ENCODE data around the gene ZDHHC22.

Gene ZDHHC22

DNA sequence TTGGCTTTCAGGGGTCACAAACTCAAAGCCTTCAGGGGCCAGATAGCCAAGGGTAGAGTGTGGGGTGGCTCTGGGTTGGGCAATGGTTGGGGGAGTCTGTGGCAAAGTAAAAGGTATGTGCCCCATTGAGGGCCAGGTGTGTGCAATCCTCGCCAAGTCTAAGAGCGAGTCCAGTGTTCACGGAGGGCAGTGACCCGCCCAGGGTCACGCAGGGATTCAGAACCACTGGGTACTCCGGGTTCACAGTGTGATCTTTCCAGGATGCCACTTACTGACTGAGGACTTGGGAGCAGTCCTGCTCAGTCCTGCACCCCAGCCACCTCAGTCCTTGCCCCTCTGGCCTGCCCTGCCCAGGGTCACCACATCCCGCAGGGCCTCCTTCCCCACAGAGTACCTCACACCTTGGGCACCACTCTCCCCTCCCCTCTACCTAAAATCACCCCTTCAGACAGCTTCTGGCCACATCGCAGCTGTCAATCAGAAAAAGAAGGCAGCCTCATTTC, 15.7 kb downstream of the ZDHHC22 start:
- no peak for DNase-seq

DNA sequence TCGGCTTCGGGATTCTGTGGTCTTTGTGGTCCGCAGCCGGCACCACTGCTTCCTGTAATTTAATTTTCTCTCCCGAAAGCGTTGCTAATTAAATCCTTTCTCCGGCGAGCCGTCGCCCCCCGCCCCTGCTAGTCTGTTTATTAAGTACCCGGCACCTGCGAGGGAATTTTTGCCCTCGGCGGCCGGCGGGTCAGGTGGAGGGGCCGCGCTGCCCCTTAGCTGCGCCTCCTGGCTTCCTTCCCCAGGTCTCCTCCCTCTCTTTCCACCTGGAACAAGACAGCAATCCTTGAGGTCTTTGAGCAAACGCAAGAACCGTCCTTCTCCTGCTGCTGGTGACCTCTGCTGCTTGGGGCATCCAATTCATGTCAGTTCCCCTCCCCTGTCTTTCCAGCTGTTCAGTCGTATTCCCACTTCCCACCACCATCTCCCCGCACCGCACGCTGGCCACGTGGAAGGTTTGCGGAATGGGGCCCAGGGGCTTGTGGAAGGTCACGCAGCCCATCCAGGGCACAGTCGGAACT, 16.2 kb downstream of the ZDHHC22 start:
- DNase-seq: no peak

DNA sequence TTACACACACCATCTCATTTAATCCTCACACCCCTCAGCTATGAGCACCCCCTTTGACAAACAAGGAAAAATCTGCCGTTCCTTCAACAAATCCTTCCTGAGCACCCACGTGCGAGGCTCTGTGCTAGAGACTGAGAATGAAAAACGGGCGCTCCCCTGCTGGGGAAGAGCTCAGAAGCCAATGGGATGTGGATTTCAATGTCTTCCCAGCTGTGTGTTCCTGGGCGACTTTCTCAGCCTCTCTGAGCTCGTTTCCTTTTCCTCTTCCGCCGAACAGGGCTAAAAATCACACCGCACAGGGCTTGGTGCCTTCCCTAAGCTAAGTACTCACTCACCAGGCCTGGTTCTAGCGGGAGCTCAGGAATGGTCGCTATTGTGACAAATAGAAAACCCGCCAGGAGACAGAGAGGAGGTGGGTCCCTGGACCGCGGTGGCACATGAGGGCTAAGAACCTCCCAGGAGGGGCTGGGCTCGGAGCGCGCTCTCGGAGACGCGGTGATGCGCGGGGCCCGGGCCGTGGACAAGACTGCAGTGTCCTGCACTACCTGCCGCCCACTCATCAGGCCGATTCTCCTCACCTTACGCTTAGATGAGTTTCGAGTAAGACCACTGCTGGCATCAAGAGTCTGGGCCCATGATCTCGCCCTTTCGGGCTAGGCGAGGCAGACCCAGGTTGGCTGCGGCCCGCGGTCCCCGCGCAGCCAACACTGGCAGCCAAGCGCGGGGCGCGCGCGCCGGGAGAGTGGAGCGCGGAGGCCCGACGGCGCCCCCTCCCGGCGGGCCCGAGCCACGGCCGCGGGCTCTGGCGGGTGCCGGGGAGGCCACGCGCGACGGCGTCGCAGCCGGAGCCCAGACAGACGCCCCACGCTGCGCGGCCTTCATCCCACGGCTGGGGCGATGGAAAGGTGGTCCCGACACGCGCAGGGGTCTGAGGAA, 17.0 kb downstream of the ZDHHC22 start:
- DNase-seq: peak; percentile 58

GRCh38 chr14:77123381-77124325, 17.9 kb downstream of the ZDHHC22 start:
- DNase-seq: no peak

DNA sequence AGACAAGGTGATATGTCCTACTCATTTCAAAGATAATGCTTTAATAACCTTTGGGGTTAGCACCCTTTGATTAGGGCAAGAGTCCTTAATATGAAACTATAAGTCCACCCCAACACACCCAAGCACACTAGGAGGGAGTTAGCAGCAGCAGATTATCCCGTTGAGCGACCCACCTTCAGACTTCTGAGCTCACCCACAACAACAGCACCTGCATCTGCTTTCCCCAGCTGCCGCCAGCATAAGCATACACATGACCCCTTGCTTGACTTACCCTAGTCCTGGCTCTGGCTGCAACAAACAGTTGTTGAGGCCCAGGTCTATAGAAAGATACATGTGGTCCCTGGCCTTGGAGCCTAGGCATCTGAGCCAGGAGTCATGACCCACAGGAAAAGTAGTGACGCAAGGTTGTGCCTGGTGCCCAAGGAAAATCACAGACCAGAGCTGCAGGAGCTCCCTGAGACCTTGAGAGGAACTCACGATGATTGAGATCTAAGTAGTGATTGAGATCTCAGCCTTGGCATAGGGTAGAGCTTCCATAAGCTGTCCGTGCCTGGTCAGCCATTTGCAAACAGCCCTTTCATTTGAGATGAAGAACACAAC, 19.0 kb downstream of the ZDHHC22 start:
- DNase-seq: no peak

- peak; percentile 74 for DNase-seq
These were observed 20.5 kb downstream of the ZDHHC22 start for GRCh38 chr14:77120771-77121743.

- DNase-seq: no peak
These were observed 21.7 kb downstream of the ZDHHC22 start for GRCh38 chr14:77119851-77120250.

GRCh38 chr14:77116172-77116817, 25.3 kb downstream of the ZDHHC22 start:
- DNase-seq: no peak

DNA sequence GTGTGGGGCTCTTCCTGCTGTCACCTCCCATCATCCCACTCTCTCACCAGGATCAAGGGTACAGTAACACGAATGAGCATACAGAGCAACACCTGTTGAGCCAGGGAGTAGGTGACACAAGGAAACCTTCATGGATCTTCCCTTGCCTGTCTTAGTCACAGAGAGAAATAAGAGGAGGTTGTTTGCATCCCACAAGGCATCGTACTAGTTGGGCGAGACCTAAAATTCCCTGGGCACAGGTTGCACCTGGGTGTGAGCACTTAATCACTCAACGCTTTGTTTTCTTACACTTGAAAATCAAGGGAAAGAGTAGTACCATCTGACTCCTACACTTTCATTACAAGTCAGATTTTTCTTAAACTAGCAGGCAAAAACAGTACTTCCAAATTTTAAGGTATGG, 27.0 kb downstream of the ZDHHC22 start:
- DNase-seq: no peak

DNA sequence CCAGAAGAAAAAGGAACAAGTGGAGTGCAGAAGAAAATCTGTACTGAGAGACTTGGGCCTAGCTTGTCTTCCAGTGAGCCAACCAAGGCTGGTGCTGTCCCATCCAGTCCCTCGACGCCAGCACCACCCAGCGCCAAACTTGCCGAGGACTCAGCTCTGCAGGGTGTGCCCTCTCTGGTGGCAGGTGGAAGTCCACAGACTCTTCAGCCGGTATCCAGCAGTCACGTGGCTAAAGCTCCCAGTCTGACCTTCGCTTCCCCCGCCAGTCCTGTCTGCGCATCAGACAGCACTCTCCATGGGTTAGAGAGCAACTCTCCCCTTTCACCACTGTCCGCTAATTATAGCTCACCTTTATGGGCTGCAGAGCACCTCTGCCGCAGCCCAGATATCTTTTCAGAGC, 27.9 kb downstream of the ZDHHC22 start:
- no peak for DNase-seq

DNA sequence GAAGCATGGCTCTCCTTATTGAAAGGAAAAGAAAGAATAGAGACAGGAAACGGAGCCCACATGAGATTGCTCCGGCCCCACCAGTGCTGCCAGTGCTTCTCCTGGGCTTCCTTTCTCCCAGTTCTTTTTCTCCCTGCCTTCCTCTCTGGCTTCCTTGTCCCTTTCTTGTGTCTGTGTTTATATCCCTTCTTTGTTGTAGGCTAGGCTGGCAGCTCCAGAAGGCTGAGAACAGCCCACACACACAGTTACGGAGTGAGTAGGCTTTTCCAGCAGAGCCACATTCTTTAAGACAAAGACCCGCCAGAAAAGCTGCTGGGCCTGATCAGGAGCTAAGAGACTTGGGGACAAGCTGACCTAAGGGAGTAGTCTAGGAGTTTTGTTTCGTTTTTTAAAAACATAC, 30.6 kb downstream of the ZDHHC22 start:
- DNase-seq: no peak

- no peak for DNase-seq
These were observed 31.3 kb downstream of the ZDHHC22 start for GRCh38 chr14:77110286-77110685.

DNA sequence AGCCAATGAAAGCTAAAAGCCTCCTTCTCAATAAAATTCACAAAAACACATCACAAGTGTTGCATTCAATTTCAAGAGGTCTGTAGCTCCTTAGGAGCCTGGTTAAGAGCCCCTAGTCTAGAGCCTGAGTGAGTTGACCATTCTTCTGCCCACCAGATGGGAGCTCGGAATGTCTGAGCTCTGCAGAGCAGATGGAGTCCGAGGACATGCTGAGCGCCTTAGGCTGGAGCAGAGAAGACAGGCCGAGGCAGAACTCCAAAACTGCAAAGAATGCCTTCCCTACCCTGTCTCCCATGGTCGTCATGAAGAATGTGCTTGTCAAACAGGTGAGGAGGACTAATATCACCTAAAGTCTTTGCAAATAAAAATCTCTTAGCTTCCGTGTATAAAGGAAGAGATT, 31.9 kb downstream of the ZDHHC22 start:
- DNase-seq: no peak

- DNase-seq: no peak
These were observed 32.8 kb downstream of the ZDHHC22 start for GRCh38 chr14:77108753-77109152.

- DNase-seq: no peak
These were observed 34.4 kb downstream of the ZDHHC22 start for GRCh38 chr14:77107228-77107627.

DNA sequence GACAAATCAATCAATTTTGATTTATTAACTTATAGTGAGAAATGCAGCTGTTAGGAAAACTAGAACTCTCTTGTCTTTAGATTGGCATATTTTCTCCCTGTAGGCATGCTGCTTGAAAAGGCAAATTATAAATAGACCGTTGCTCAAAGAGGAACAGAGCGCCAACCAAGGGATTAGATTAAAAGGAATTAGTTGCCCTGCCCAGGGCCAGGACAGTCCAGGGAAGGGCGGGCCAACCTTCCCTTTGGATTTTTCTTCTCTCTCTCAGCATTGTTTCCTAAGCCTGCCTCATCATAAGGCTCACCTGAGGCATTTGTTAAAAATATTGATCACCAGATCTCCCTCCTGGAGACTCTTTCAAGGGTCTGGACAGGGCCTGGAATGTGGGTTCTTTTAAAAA, 34.9 kb downstream of the ZDHHC22 start:
- no peak for DNase-seq

DNA sequence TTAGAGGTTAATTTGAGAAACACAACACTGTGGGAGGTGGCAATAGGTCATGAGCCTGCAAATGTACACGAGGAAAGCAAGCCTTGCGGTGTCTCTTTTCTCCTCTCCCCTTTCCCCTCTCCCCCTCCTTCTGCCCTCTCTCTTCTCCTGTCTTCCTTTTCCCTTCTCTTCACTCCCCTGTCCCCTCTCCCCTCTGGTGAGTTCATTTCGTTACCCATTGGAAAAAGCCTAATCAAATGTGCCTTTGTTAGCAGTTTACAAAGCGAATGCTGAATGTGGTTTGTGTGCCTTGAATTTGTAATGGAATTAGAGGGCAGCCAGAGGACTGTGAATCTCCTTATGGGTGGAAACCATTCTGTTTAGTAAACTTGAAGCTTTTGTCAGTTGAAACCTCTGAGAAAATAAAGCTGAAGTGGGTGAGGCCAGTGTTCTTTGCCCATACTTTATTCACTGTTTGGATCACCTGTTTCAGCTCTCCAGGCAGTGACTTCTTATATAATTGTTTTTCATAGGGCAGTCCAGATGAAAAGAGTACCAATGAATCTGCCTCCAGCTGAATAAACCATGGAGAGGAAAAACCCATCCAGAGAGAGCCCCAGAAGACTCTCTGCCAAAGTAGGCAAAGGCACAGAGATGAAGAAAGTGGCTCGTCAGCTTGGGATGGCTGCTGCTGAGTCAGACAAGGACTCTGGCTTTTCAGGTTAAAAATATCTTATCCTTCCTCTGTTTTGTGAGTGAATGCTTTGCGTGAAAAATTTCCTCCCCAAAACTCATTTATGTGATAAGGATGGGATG, 36.2 kb downstream of the ZDHHC22 start:
- no peak for DNase-seq

DNA sequence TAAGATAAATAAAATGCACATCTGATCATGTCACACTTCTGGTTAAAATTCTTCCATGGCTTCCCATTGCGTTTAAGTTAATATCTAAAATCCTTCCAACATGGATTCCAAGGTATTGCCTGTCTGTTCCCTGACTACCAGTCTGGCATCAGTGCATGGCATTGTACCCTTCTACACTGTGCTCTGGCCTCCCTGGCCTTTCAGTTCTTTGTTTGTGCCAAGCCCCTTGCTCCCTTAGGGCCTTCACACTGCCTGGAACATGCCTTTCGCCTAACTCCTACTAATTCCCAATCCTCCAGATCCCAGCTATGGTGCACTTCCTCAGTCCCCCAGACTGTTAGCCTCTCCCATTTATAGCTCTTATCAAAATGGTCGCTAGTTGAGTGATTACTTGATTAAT, 37.2 kb downstream of the ZDHHC22 start:
- no peak for DNase-seq

DNA sequence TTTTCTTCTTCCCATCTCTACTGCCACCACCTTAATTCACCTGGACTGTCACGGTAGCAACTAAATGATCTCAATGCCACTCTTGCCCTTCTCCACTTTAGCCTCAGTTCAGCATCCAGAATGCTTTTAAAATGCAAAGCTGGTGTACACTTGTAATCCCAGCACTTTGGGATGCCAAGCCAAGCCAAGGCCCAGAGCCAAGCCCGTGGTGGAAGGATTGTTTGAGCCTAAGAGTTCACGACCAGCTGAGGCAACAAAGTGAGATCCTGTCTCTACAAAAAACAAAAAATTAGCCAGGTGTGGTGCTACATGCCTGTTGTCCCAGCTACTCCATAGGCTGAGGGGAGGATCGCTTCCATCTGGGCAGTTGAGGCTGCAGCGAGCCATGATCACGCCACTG, 37.6 kb downstream of the ZDHHC22 start:
- no peak for DNase-seq

DNA sequence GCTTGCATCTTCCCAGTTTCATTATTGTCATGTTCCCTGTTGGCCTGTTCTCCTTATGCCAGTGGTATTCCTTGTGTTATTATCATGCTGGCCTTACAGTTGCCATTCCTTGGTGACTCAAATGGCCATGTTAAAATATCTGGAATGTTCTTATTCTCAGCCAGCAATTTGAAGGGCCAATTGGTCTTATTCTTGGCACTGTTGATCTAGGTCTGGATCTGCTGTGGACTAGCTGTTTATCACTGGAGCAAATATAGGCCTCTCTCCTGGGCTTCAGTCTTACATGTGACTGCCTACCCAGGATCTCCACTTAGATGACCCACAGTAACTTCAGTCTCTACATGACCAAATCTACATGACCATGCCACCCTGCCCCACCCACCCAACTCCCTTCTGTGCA, 38.1 kb downstream of the ZDHHC22 start:
- no peak for DNase-seq

Measured in inflammatory macrophage treated with lipopolysaccharide for 4 hours (primary cell).